ENCODE data around the gene SLF2. TPM values are rescaled to one million over a fixed set of nuclear protein-coding genes. Genes with fewer than 3 reads are reported as not detected.

Gene SLF2
- total RNA-seq, 1 donor from 2014 or later, result 20.3 TPM

DNA sequence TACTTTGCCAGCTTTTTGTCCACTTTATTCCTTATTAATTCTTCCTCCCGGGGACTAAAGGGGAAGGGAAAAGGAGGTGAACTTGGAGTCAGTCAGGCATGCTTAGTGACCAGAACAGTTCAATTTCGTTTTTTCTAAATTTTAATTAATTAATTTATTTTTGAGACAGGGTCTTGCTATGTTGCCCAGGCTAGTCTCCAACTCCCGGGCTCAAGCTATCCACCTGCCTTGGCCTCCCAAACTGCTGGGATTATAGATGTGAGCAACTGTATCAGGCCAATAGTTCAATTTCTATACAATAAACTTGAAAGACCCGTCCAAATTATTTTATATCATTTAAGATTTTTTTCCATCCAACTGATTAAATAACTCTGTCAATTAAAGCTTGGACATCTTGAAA is 1.3 kb upstream of the SLF2 start:
- H3K27ac Mint-ChIP-seq (ENCODE audit: unreplicated experiment), result no peak overlapping the region
- Histone ChIP-seq H3K4me2 (ENCODE audit: low read length) (peak overlapping the region; percentile 90), H3K9ac (ENCODE audit: low read length) (no peak overlapping the region), H4K20me1 (ENCODE audit: insufficient read depth, low read length) (peaks cover 23% of the 10 kb centered on the region), H3K36me3 (ENCODE audit: insufficient read depth, low read length) (peaks cover 2% of the 10 kb centered on the region), H3K79me2 (ENCODE audit: insufficient read depth, low read length) (peaks cover 34% of the 10 kb centered on the region), H3K4me3 (ENCODE audit: insufficient read depth, low read depth, low read length) (peak overlapping the region; percentile 64), H3K27ac (ENCODE audit: low read depth, low read length) (no peak overlapping the region), H3K27me3 (ENCODE audit: insufficient read depth, low read length) (no peaks in the 10 kb centered on the region), H3K9me3 (ENCODE audit: insufficient read depth, low read depth, low read length) (no peaks in the 10 kb centered on the region), H3K4me1 (ENCODE audit: insufficient read depth, low read length) (peaks cover 20% of the 10 kb centered on the region), H2AFZ (ENCODE audit: low read depth, low read length) (no peak overlapping the region)
- no peak for FAIRE-seq
- H3K4me3 Mint-ChIP-seq (ENCODE audit: unreplicated experiment), result peak overlapping the region; percentile 97
- peaks cover 27% of the 10 kb centered on the region for H3K4me1 Mint-ChIP-seq (ENCODE audit: low read depth, unreplicated experiment)
- no peaks in the 10 kb centered on the region for H3K27me3 Mint-ChIP-seq (ENCODE audit: low read depth, unreplicated experiment)
- no peak for TF ChIP-seq EZH2 (IDR thresholded peaks at IDR 0.05; ENCODE audit: insufficient read depth, low read length)
- TF ChIP-seq, protein P1, sequence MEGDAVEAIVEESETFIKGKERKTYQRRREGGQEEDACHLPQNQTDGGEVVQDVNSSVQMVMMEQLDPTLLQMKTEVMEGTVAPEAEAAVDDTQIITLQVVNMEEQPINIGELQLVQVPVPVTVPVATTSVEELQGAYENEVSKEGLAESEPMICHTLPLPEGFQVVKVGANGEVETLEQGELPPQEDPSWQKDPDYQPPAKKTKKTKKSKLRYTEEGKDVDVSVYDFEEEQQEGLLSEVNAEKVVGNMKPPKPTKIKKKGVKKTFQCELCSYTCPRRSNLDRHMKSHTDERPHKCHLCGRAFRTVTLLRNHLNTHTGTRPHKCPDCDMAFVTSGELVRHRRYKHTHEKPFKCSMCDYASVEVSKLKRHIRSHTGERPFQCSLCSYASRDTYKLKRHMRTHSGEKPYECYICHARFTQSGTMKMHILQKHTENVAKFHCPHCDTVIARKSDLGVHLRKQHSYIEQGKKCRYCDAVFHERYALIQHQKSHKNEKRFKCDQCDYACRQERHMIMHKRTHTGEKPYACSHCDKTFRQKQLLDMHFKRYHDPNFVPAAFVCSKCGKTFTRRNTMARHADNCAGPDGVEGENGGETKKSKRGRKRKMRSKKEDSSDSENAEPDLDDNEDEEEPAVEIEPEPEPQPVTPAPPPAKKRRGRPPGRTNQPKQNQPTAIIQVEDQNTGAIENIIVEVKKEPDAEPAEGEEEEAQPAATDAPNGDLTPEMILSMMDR (IDR thresholded peaks at IDR 0.05; ENCODE audit: insufficient read depth, low read depth, low read length), result no peak
- H3K9me3 Mint-ChIP-seq (ENCODE audit: unreplicated experiment), result no peaks in the 10 kb centered on the region
- no peaks in the 10 kb centered on the region for H3K36me3 Mint-ChIP-seq (ENCODE audit: low read depth, unreplicated experiment)
- DNase-seq (ENCODE audit: low read depth), result no peak

DNA sequence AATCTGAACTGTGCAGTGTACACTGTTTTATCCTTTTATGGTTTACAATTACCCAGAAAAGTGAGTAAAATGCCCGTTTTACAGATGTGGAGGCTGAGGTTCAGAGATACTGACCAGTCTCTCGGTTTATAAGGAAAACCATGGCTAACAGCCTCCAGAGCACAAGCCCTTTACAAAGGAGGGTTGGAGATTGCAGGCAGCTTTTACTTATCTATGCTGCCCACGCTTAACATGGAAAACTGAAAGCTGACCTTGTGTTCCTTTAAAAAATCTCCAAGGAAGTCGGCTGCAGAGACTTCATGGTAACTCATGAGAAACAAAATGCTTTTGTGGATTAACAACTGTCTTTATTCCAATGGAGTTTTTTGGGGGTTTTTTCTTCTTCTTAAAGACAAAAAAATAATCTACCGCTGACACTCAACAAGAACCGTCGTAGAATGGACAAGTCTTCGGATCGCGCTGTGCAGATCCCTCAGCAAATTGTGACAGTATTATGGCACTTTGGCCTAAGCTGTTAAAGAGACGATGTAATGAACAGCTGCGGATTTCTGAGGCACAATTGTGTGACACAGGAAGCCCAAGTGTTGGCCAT is 654 bp upstream of the SLF2 start:
- peak; percentile 43 for DNase-seq (ENCODE audit: low read depth)
- Histone ChIP-seq H4K20me1 (ENCODE audit: insufficient read depth, low read length) (peaks cover 23% of the 10 kb centered on the region), H3K27me3 (ENCODE audit: insufficient read depth, low read length) (no peaks in the 10 kb centered on the region), H3K4me1 (ENCODE audit: insufficient read depth, low read length) (peaks cover 20% of the 10 kb centered on the region), H3K79me2 (ENCODE audit: insufficient read depth, low read length) (peaks cover 40% of the 10 kb centered on the region), H3K4me3 (ENCODE audit: insufficient read depth, low read depth, low read length) (peak overlapping the region; percentile 64), H3K4me2 (ENCODE audit: low read length) (peak overlapping the region; percentile 90), H2AFZ (ENCODE audit: low read depth, low read length) (peak overlapping the region; percentile 89), H3K9me3 (ENCODE audit: insufficient read depth, low read depth, low read length) (no peaks in the 10 kb centered on the region), H3K36me3 (ENCODE audit: insufficient read depth, low read length) (peaks cover 7% of the 10 kb centered on the region), H3K9ac (ENCODE audit: low read length) (peak overlapping the region; percentile 91), H3K27ac (ENCODE audit: low read depth, low read length) (peak overlapping the region; percentile 71)
- TF ChIP-seq EZH2 (IDR thresholded peaks at IDR 0.05; ENCODE audit: insufficient read depth, low read length), result no peak
- TF ChIP-seq, protein P1 (IDR thresholded peaks at IDR 0.05; ENCODE audit: insufficient read depth, low read depth, low read length), result no peak
- no peaks in the 10 kb centered on the region for H3K27me3 Mint-ChIP-seq (ENCODE audit: low read depth, unreplicated experiment)
- no peaks in the 10 kb centered on the region for H3K9me3 Mint-ChIP-seq (ENCODE audit: unreplicated experiment)
- peak overlapping the region; percentile 97 for H3K4me3 Mint-ChIP-seq (ENCODE audit: unreplicated experiment)
- peaks cover 27% of the 10 kb centered on the region for H3K4me1 Mint-ChIP-seq (ENCODE audit: low read depth, unreplicated experiment)
- no peak for FAIRE-seq
- peaks cover 1% of the 10 kb centered on the region for H3K36me3 Mint-ChIP-seq (ENCODE audit: low read depth, unreplicated experiment)
- peak overlapping the region; percentile 29 for H3K27ac Mint-ChIP-seq (ENCODE audit: unreplicated experiment)

DNA sequence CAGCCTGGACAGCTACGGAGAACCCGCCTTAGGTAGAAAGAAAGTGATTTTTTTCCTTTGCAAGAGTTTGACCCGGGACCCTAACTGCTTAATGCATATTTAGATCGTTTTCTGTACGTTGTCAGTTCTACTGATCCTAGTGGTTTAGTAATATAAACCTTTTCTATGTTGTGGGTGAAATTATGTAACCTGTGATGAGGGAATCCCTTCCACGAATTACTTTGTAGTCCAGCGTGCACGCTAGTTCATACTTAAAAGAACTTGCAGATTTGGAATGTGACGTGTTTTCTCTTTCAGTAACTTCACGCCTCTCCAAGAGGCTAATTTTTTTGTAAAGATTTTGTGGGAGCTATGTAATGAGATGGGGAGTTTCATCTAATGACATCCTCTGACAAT is 705 bp downstream of the SLF2 start:
- FAIRE-seq (no peak), DNase-seq (ENCODE audit: low read depth) (peak; percentile 26)
- H3K9me3 ChIP-seq (ENCODE audit: insufficient read depth, low read depth, low read length), result no peaks in the 10 kb centered on the region
- peaks cover 20% of the 10 kb centered on the region for H3K4me1 ChIP-seq (ENCODE audit: insufficient read depth, low read length)
- Mint-ChIP-seq H3K9me3 (ENCODE audit: unreplicated experiment) (no peaks in the 10 kb centered on the region), H3K27me3 (ENCODE audit: low read depth, unreplicated experiment) (no peaks in the 10 kb centered on the region), H3K4me1 (ENCODE audit: low read depth, unreplicated experiment) (peaks cover 24% of the 10 kb centered on the region), H3K27ac (ENCODE audit: unreplicated experiment) (peak overlapping the region; percentile 70), H3K36me3 (ENCODE audit: low read depth, unreplicated experiment) (peaks cover 1% of the 10 kb centered on the region), H3K4me3 (ENCODE audit: unreplicated experiment) (peak overlapping the region; percentile 97)
- H3K27me3 ChIP-seq (ENCODE audit: insufficient read depth, low read length), result no peaks in the 10 kb centered on the region
- peaks cover 20% of the 10 kb centered on the region for H3K36me3 ChIP-seq (ENCODE audit: insufficient read depth, low read length)
- H3K79me2 ChIP-seq (ENCODE audit: insufficient read depth, low read length), result peaks cover 42% of the 10 kb centered on the region
- H4K20me1 ChIP-seq (ENCODE audit: insufficient read depth, low read length), result peaks cover 23% of the 10 kb centered on the region
- no peak for TF ChIP-seq EZH2 (IDR thresholded peaks at IDR 0.05; ENCODE audit: insufficient read depth, low read length)
- TF ChIP-seq, protein P1 (IDR thresholded peaks at IDR 0.05; ENCODE audit: insufficient read depth, low read depth, low read length), result no peak
- peak overlapping the region; percentile 84 for H3K27ac ChIP-seq (ENCODE audit: low read depth, low read length)
- peak overlapping the region; percentile 90 for H3K4me2 ChIP-seq (ENCODE audit: low read length)
- peak overlapping the region; percentile 80 for H3K4me3 ChIP-seq (ENCODE audit: insufficient read depth, low read depth, low read length)
- H3K9ac ChIP-seq (ENCODE audit: low read length), result peak overlapping the region; percentile 91
- H2AFZ ChIP-seq (ENCODE audit: low read depth, low read length), result no peak overlapping the region
